ENCODE measurements around the gene HES6. TPM values are rescaled to one million over a fixed set of nuclear protein-coding genes. Genes with fewer than 3 reads are reported as not detected.

Gene HES6
- total RNA-seq, 1 experiment from 2014 or later: 8.4 TPM

- no peaks in the 10 kb centered on the region for H3F3A ChIP-seq (ENCODE audit: insufficient read depth, low read depth)
- no peak overlapping the region for H3K27ac ChIP-seq
- H3K36me3 ChIP-seq (ENCODE audit: low read depth): no peaks in the 10 kb centered on the region
- DNase-seq: no peak
- POLR2A ChIA-PET (ENCODE audit: unreplicated experiment): no interaction called here
- intact Hi-C loops (cut with micrococcal nuclease; ENCODE audit: unreplicated experiment): no loop called here
- no peaks in the 10 kb centered on the region for H3K9me2 ChIP-seq (ENCODE audit: insufficient read depth)
- H3K27me3 ChIP-seq (ENCODE audit: insufficient read depth, low read depth): peaks cover 29% of the 10 kb centered on the region
- no TSS peak for BruUV-seq (replicated peaks)
- no peak for TF ChIP-seq EZH2 (IDR thresholded peaks at IDR 0.05; ENCODE audit: low read depth)
- TF ChIP-seq CTCF (conservative IDR thresholded peaks at IDR 0.05): no peak
- no peak overlapping the region for H3K4me3 ChIP-seq
- no peaks in the 10 kb centered on the region for H3K9me3 ChIP-seq (ENCODE audit: insufficient read depth, low read depth)
- CTCF ChIA-PET: no interaction called here
- H2AFZ ChIP-seq: no peak overlapping the region
- no peaks in the 10 kb centered on the region for H3K79me2 ChIP-seq (ENCODE audit: low read depth)
- no peaks in the 10 kb centered on the region for H4K20me1 ChIP-seq (ENCODE audit: insufficient read depth)
- H3K4me2 ChIP-seq: no peak overlapping the region
- no peaks in the 10 kb centered on the region for H3K4me1 ChIP-seq (replicated peaks; ENCODE audit: insufficient read depth)
Observed at GRCh38 chr2:238227587-238228032, 12.2 kb downstream of the HES6 start.

- H3K79me2 ChIP-seq (ENCODE audit: low read depth): no peaks in the 10 kb centered on the region
- peak in 1 of 2 experiments; percentile 20 for DNase-seq
- ChIA-PET POLR2A (ENCODE audit: unreplicated experiment) (no interaction called here), CTCF (no interaction called here)
- peaks cover 29% of the 10 kb centered on the region for H3K27me3 ChIP-seq (ENCODE audit: insufficient read depth, low read depth)
- no peak overlapping the region for H3K27ac ChIP-seq
- TF ChIP-seq EZH2 (IDR thresholded peaks at IDR 0.05; ENCODE audit: low read depth) (no peak), CTCF (conservative IDR thresholded peaks at IDR 0.05) (no peak)
- H3K4me1 ChIP-seq (replicated peaks; ENCODE audit: insufficient read depth): no peaks in the 10 kb centered on the region
- no peaks in the 10 kb centered on the region for H3K36me3 ChIP-seq (ENCODE audit: low read depth)
- H2AFZ ChIP-seq: no peak overlapping the region
- H3F3A ChIP-seq (ENCODE audit: insufficient read depth, low read depth): no peaks in the 10 kb centered on the region
- H3K4me3 ChIP-seq: no peak overlapping the region
- intact Hi-C loops (cut with micrococcal nuclease; ENCODE audit: unreplicated experiment): no loop called here
- H3K4me2 ChIP-seq: no peak overlapping the region
- no peaks in the 10 kb centered on the region for H3K9me3 ChIP-seq (ENCODE audit: insufficient read depth, low read depth)
- no peaks in the 10 kb centered on the region for H4K20me1 ChIP-seq (ENCODE audit: insufficient read depth)
- no TSS peak for BruUV-seq (replicated peaks)
- H3K9me2 ChIP-seq (ENCODE audit: insufficient read depth): no peaks in the 10 kb centered on the region
Observed at GRCh38 chr2:238226698-238227586, 12.9 kb downstream of the HES6 start.

- ChIA-PET CTCF (no interaction called here), POLR2A (ENCODE audit: unreplicated experiment) (interaction anchor here (0.5 kb wide), 1 partner anchor 140 kb away, joined by 6 read pairs; no protein-coding TSS in a partner anchor)
- no peaks in the 10 kb centered on the region for H3K36me3 ChIP-seq (ENCODE audit: low read depth)
- no peaks in the 10 kb centered on the region for H4K20me1 ChIP-seq (ENCODE audit: insufficient read depth)
- H3K79me2 ChIP-seq (ENCODE audit: low read depth): no peaks in the 10 kb centered on the region
- DNase-seq: peak in 1 of 2 experiments; percentile 39
- no peak overlapping the region for H3K27ac ChIP-seq
- no peaks in the 10 kb centered on the region for H3K4me1 ChIP-seq (replicated peaks; ENCODE audit: insufficient read depth)
- no peaks in the 10 kb centered on the region for H3F3A ChIP-seq (ENCODE audit: insufficient read depth, low read depth)
- no peak overlapping the region for H3K4me2 ChIP-seq
- H3K9me2 ChIP-seq (ENCODE audit: insufficient read depth): no peaks in the 10 kb centered on the region
- TF ChIP-seq EZH2 (IDR thresholded peaks at IDR 0.05; ENCODE audit: low read depth): no peak
- TF ChIP-seq CTCF (conservative IDR thresholded peaks at IDR 0.05): no peak
- BruUV-seq (replicated peaks): no TSS peak
- H3K27me3 ChIP-seq (ENCODE audit: insufficient read depth, low read depth): peaks cover 29% of the 10 kb centered on the region
- H3K9me3 ChIP-seq (ENCODE audit: insufficient read depth, low read depth): no peaks in the 10 kb centered on the region
- H2AFZ ChIP-seq: no peak overlapping the region
- no peak overlapping the region for H3K4me3 ChIP-seq
- intact Hi-C loops (cut with micrococcal nuclease; ENCODE audit: unreplicated experiment): no loop called here
Observed at GRCh38 chr2:238225911-238226697, 13.7 kb downstream of the HES6 start.
